Sigmoid colon (tissue), 4 donors: Measurements from ENCODE around the gene RPGR.

Experiments used
- EP300 ChIP-seq, 4 donors: sonication (generic); formaldehyde crosslinking; IDR thresholded peaks; one replicate each; pipeline ENCODE4 v1.6.1; 2017; ENCODE audit warnings: antibody characterized with exemption in 4 of 4
- POLR2A ChIP-seq, 2 donors: fragments of 450-650 bp; IDR thresholded peaks; one replicate each; pipeline ENCODE4 v1.6.1; 2016; ENCODE audit warnings: antibody characterized with exemption in 2 of 2, mild to moderate bottlenecking in 2 of 2, moderate library complexity in 2 of 2
- POLR2AphosphoS5 ChIP-seq, 4 donors: sonication (generic); formaldehyde crosslinking; IDR thresholded peaks; one replicate each; pipeline ENCODE4 v1.6.1; 2017; ENCODE audit warnings: antibody characterized with exemption in 4 of 4
- TF ChIP-seq, protein P1 (sequence below), 4 experiments: fragments of 450-650 bp in 3 of 4; fragments of 200-600 bp in 1 of 4; IDR thresholded peaks; one replicate each; pipeline ENCODE4 v1.5.1; 2016 to 2019; ENCODE audit warnings: antibody characterized with exemption in 4 of 4, mild to moderate bottlenecking in 3 of 4, moderate library complexity in 2 of 4

DNA sequence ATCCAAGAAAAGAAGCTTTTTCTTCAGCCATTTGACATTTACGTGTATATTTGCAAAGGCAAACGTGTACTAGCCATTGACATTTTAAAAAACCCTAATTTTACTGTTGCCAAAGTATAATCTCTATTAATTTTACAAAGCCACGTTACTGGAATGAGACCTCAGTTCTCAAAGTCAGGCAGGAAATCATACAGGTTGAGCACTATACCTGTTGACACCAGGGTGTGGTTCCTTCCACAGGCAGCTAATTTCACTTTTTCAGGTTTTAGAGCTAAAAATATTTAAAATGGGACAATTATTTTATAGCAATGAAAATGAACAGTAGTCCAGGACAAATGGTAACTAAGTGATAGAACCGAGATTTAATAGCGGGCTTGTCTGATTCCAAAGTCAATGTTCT is 6.5 kb downstream of the RPGR start:
- TF ChIP-seq, protein P1, sequence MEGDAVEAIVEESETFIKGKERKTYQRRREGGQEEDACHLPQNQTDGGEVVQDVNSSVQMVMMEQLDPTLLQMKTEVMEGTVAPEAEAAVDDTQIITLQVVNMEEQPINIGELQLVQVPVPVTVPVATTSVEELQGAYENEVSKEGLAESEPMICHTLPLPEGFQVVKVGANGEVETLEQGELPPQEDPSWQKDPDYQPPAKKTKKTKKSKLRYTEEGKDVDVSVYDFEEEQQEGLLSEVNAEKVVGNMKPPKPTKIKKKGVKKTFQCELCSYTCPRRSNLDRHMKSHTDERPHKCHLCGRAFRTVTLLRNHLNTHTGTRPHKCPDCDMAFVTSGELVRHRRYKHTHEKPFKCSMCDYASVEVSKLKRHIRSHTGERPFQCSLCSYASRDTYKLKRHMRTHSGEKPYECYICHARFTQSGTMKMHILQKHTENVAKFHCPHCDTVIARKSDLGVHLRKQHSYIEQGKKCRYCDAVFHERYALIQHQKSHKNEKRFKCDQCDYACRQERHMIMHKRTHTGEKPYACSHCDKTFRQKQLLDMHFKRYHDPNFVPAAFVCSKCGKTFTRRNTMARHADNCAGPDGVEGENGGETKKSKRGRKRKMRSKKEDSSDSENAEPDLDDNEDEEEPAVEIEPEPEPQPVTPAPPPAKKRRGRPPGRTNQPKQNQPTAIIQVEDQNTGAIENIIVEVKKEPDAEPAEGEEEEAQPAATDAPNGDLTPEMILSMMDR (IDR thresholded peaks at IDR 0.05), result no peak
- TF ChIP-seq POLR2A (IDR thresholded peaks at IDR 0.05), result no peak
- no peak for TF ChIP-seq POLR2AphosphoS5 (IDR thresholded peaks at IDR 0.05)
- no peak for TF ChIP-seq EP300 (IDR thresholded peaks at IDR 0.05)
